Fibroblast of gingiva (primary cell): ENCODE measurements around the gene PPP1R16B.
"Not testable (repeated sequence)": the region's sequence is repeated elsewhere in the genome, so short reads cannot be mapped to it uniquely, and the experiment has no call there.

ENCODE experiments used
- DNase-seq: peaks from one replicate; pipeline ENCODE4 v3.0.0-alpha.2; 2011; ENCODE audit warnings: low read depth

The PPP1R16B gene

DNA sequence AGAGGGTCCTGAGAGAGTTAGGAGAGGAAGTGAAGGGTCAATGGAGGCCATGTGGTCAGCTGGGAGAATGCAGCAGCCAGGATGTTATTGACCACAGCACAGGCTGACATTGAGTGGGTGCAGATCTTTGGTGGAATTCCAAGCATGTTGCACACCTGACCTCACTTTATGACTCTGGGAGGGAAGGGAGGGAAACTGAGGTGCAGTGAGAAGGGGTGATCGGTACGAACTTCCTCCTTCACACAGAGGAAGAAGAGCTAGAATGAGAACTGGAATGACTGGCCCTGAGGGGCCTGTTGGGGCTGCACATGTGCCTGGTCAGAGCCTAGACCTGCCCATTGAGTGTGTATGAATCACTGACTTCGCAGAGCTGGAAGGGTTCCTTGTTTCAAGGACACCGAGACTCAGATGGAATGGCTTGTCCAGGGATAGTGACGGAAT is 130.5 kb downstream of the PPP1R16B start:
- DNase-seq = no peak

DNA sequence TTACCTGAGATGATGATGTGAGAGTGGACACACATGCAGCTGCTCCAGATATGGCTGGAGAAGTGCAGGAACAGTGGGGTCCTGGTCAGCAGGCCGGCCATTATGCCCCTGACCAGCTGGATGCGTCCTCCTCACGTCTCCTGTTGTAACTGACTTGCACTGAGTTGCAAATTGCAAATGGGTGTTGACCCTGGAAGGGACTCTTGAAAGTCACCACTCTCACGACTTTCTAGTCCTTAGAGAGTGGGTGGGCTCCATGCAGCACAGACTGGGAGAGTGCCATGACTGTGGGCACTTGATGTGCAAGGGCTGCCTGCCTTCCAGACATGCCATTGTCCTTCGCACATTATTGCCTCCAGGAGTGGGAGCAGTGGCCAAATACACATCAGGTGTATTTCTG is 131.5 kb downstream of the PPP1R16B start:
- no peak for DNase-seq

DNA sequence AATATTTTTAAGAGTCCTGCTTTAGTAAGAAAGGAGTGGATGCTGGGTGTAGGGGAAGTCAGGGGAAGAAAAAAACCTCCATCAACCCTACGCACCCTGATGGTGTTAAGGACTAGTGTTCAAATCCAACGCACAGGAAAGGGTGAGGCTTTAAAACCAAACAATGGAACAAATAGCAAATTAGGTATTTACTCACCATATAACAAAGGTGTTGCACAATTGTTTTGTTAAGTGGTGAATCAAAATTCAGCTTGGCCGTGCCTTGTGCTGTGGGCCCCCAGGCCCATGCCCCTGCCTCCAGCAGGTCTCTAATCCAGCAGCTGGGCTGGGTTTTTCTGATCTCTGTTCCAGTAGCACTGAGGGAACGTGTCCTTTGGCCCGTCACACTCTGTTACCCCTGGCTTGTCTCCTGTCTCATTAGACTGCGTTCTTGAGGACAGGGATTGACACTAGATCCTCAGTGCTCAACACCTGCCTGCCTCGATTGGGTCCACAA is 132.5 kb downstream of the PPP1R16B start:
- no peak for DNase-seq

DNA sequence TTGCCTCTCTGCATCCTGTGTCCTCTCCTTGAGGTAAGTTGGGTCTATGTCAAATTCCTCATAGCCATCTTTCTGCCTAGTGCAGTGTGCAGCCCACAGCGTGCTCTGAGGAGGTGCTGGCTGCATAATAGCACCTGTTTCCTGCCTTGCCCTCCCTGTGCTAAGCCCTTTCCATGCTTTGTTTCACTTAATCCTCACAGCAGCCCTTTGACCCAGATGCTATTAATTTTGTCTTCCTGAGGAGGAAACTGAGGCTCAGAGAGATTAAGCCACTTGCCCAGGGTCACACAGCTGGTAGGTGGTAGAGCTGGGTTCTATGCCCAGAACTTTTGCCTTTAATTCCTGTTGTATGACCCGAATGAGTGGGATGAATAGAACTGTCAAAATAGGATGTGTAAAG is 134.2 kb downstream of the PPP1R16B start:
- DNase-seq = no peak

DNA sequence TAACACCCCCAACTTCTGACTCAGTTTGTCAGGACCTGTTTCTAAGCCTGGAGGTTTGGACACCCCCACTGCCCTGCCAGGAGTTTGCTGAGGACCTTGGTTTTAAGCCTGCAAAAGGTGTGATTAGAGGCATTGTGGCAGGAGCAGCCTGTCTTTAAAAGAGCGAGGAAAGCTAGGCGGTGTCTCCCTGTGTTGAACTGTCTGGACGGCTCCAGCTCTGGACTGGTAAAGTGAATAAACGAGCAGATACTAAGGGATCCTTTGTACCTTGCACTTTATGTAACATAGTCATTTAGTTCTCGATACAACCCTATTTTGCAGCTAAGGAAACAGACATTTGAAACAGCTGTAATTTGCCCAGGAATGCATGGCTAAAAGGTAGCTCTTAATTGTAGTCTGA is 135.1 kb downstream of the PPP1R16B start:
- DNase-seq = no peak

- DNase-seq = no peak
Observed at GRCh38 chr20:38941726-38942389, 136.4 kb downstream of the PPP1R16B start.

DNA sequence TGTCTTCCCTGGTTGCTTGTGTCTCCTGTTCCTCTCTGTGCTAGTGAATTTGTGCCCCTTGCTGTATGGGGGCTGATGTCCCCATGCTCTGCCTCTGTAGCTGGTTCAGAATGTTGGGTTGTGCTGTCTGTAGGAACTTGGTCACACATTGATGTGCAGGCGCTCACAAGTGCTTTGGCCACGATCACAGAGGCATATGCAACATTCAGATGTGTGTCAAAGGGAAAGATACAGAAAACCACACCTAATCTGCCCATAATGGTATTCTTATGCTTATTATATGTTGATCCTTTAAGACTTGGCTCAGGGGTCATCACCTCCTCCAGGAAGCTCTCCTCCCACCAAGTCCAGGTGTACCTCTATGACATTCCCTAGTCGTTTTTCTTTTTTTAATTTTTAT is 139.5 kb downstream of the PPP1R16B start:
- no peak for DNase-seq

- DNase-seq = no peak
Observed at GRCh38 chr20:38946836-38947235, 141.3 kb downstream of the PPP1R16B start.

GRCh38 chr20:38947931-38948362 is 142.4 kb downstream of the PPP1R16B start:
- no peak for DNase-seq

- no peak for DNase-seq
Observed at GRCh38 chr20:38950254-38950653, 144.8 kb downstream of the PPP1R16B start.

DNA sequence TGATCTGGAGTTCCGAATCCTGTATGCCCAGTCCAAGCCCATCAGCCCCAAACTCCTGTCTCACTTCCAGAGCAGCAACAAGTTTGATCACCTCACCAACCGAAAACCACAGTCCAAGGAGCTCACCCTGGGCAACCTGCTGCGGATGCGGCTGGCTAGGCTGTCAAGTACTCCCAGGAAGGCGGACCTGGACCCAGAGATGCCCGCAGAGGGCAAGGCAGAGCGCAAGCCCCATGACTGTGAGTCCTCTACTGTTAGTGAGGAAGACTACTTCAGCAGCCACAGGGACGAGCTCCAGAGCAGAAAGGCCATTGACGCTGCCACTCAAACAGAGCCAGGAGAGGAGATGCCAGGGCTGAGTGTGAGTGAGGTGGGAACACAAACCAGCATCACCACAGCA is 146.1 kb downstream of the PPP1R16B start:
- no peak for DNase-seq

DNA sequence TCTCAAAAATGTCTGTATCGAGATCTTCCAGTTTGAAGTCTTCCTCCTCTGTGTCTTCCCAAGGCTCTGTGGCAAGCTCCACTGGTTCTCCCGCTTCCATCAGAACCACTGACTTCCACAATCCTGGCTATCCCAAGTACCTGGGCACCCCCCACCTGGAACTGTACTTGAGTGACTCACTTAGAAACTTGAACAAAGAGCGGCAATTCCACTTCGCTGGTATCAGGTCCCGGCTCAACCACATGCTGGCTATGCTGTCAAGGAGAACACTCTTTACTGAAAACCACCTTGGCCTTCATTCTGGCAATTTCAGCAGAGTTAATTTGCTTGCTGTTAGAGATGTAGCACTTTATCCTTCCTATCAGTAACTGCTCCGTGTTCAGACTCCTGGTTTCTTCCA is 146.7 kb downstream of the PPP1R16B start:
- no peak for DNase-seq

DNA sequence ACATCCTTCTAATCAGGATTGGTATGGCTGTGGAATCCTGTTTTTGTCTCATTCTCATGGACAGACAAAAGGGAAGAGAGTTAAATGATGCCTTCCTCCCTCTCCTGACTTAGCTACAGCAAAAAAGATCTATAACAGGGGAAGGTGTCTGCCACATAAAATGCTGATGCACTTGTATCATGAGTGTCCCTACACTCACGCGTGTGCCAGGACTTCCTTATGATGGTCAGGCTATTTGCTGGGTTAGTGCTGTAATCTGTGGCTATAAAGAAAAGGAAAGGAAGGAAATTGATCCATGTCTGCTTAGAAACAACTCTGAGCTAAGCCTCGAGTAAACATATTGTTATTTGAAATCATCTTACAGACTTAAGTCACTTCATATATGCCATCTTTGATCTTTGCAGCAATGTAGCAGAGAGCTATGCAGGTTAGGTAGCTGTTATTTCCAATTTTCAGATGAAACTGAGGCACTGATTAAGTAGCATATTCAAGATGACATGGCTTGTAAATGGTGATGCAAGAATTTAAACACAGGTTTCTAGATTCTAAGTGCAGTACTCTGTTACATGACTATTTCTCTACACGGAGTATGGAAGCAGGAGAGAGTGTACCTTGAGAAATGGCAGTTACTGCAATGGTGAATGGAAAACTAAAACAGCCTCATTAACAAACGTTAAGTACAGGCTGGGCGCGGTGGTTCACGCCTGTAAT is 148.3 kb downstream of the PPP1R16B start:
- DNase-seq = no peak

- no peak for DNase-seq
Observed at GRCh38 chr20:38957235-38957876, 151.9 kb downstream of the PPP1R16B start.

- no peak for DNase-seq
Observed at GRCh38 chr20:38957915-38958485, 152.5 kb downstream of the PPP1R16B start.

- DNase-seq = not testable (repeated sequence)
Observed at GRCh38 chr20:38960187-38960687, 154.7 kb downstream of the PPP1R16B start.

- DNase-seq = no peak
Observed at GRCh38 chr20:38961530-38962043, 156.1 kb downstream of the PPP1R16B start.

DNA sequence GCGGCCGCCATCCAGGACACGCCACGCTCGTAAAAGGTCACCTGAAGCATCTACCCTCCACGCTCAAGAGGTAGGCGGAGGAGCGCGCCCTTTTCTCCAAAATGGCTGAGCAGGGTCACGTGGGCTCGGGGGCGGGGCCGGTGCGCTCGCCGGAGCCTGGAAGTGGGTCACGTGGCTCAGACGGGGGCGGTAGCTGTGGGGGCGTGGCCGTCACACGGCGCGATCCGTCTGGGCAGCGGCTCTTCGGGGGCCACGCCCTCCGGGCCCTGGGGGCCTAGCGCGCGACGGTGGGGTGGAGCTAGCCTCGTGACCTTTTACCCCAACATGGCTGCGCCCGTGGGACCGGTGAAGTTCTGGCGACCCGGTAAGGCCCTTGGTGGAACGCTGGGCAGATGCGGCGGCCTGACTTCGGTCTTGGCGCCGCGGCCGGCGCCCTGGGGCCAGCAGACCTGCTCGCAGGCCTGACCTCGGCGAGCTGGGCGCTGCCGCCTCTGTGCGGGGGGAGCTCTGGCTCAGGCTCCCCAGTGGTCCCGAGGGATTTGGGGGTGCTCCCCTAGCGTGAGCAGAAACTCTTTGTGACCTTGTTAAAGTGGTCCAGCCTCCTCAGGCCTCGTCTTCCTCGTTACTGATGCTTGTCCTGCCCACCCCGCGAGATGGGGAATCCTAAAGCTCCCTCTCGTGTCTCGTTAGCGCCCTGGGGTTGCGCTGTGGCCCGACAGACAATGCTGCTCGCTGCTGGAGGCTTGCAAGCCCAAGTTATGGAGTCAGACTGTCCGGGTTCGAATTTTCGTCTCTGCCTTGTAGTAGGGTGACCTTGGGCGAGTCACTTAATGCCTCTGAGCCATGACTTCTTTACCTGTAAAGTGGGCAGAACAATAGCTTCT is 156.8 kb downstream of the PPP1R16B start, which contains the start of gene DHX35:
DHX35 (plus strand) TSS at position 301 of the 884 bp plus-strand sequence; CDS start at position 325, 24 bp downstream.
- peak; percentile 97 for DNase-seq

DNA sequence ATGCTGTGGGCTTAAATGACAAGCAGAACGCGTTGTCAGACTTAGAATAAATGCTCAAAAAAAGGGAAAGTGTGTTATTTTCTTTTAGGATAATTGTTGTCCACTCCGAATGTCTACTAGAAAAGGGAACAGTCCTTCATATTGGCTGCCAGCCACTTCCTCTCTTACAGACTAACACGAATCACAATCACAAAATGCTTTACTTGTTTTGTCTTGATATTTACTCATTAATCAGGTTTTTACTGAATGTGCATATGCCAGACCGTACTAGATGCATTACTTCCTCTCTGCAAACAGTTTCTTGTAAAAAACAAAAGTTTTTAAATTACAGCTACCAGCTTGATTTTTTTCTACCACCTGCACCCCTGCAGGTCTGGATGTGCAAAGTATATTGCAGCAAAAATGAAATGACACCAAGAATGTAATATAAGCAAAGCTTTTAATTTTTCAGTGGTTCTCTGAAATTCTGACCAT is 157.5 kb downstream of the PPP1R16B start:
- no peak for DNase-seq

GRCh38 chr20:38963745-38964144 is 158.2 kb downstream of the PPP1R16B start:
- no peak for DNase-seq

DNA sequence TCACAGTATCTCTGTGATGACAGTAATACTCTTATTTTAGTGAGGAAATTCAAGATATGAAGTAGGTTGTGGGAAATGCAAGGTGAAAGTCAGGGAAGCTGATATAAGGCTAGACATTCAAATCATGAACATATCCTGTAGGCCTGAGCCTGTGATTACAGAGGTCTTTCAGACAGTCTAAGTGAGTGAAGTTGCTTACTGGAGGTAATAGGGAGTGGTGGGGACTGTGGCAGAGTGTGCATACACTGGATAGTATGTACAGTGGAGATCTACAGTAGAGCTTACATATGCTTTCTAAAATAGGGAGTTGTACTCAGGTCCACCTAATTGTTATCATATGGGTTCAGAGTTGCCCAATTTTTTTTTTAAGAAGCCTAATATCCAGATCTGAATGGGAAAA is 159.8 kb downstream of the PPP1R16B start:
- DNase-seq = no peak
